ENCODE results near the gene RBP3. TPM values are rescaled to one million over a fixed set of nuclear protein-coding genes. Genes with fewer than 3 reads are reported as not detected.

RBP3 gene
- total RNA-seq, 1 experiment from 2014 or later = not detected

DNA sequence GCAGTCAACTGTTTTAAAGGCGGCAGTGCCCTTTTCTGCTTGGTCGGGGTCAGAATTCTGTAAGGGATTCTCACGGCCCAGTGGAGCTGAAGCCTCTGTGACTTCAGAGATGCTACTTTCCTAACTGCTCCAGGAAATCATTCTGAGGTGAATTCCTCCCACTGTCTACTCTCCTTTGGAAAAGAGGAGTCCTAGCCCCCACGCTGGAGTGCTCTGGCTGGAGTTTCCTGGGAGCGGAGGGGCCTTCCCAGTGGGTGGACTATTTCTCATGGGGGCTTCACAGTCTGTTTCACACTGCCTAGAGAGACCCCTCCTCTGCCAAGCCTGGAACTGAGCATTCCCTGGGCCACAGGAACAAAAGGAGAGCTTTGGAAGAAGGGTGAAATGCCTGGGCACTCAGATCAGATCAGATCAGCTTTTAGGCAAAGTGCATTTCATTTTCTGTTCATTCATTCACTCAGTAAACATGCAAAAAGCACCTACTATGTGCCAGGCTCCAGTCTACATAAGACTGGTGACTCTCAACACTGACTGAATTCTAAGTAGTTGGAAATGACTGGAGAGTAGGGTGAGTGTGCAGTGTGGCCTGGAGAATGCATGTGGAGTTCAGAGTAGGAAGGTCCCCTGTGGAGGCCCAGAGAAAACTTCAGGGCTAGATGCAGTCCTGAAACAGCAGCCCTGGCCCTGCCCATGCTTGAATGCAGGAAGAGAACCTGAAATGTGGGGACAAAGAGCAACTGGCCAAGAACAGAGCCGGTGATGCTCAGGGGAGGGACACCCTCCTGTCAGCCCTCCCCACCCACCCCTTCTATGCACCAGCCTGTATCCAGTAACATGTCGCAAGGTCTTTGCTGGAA lies 23.7 kb downstream of the RBP3 start:
- Histone ChIP-seq H3K36me3 (no peaks in the 10 kb centered on the region), H3K27me3 (no peaks in the 10 kb centered on the region), H3K9me3 (no peaks in the 10 kb centered on the region), H3K4me3 (no peak overlapping the region)
- DNase-seq = no peak

DNA sequence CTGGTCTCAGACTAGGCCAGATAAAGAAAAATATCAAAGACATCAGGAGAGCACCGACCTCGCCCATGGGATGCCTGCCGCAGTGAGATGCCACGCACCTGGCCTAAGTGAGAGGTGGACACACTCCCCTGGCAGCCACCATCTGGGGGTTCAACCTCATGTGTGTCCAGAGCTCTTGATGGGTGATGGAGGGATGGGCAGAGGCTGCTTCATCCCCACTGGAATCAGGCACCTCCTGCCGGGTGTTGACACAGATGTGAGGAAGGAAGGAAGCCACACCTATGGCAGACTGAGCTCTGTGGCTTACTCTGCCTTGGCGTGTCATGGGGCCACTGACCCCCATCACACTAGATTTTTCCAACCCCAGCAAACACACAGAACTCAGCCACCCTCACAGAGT lies 24.6 kb downstream of the RBP3 start:
- Histone ChIP-seq H3K27me3 (no peaks in the 10 kb centered on the region), H3K4me3 (no peak overlapping the region), H3K9me3 (no peaks in the 10 kb centered on the region), H3K36me3 (no peaks in the 10 kb centered on the region)
- DNase-seq = no peak

DNA sequence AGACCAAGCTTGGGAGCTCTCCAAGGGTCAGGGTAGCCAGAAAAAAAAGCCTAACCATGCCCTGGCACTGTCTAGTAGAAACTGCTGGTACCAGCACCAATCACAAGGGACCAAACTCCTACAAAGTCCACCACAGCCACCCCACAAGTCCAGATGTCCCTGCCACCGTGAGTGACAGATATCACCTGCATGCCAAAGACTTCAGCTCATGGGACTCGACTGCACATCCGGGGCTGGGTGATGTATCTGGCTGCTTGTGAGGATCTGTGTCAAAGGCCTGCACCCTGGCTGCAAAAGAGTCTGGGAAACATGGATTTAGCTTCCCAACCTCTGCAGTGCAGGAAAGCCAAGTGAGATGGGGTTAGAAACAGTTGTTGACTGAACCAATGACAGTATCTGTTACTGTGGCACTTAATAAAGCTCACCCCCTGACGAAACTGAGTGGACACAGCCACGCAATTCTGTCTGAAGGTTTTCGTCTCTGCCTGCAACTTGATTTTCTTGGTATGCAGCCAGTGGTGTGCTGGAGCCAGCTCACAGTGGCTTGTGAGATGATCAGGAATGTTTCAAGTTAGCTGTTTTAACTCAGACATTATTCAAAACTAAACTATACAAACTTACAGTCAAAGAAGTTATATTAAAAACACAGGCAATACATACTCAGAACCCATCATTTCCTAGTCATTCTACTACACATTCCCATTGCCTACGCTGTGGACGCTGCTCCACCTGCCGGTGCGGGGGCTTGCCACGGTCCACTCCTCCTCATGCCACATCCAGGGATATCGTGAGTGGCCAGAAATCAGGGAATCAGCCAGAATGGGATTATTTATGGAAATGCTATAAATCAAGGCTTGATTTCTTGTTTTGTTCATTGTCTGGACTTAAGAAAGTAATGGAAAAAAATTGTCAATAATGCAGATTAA lies 26.7 kb downstream of the RBP3 start:
- Histone ChIP-seq H3K27me3 (no peaks in the 10 kb centered on the region), H3K9me3 (no peaks in the 10 kb centered on the region), H3K36me3 (no peaks in the 10 kb centered on the region), H3K4me3 (no peak overlapping the region)
- peak; percentile 28 for DNase-seq

DNA sequence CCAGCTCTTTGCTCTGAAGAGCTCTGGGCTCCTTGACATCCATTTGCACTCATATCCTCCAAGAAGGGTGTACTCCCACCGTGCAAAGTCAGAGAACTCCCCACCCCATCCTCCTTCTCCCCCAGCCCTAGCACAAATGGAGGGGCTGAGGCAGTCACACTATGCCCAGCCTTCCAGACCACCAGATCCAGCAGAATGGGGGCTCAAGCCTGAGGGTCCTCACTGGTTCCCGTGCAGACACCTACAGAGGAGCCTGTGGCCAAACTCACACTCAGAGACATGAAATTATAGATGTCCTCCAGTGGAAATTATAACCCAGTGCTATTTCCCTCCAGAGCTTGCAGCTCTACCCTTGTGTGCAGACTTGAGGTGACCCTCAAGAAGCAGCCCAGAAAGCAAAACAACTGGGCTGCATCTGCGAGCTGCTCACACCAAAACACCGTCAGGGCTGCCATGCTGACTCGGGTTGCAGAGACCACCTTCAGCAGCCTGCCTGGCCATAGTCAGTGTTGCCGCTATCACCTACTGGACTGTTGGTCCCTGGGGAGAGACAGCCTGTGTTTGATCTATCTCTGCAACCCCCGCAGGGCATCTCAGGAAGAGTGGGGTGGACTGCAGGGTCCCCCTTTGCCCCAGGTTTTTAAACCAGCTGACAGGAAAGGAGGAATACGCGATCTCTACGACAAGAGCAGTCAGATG lies 28.5 kb downstream of the RBP3 start:
- H3K4me3 ChIP-seq = no peak overlapping the region
- no peaks in the 10 kb centered on the region for H3K36me3 ChIP-seq
- no peak for DNase-seq
- no peaks in the 10 kb centered on the region for H3K27me3 ChIP-seq
- no peaks in the 10 kb centered on the region for H3K9me3 ChIP-seq

DNA sequence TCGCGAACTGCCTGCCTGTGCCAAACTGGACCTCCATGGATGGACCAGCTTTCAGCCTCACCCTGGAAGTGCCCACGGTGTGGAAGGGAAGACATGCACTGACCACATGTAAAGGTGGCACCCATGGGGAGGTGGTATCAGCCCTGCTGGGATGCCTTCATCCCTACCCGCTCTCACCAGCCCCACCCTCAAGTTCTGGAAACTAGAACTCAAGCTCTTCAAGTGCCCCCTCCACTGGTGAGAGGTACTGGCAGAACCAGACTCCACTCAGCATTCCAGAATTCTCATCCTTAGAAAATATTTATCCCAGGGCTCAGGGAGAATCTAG lies 30.0 kb downstream of the RBP3 start:
- H3K9me3 ChIP-seq = no peaks in the 10 kb centered on the region
- no peak for DNase-seq
- H3K4me3 ChIP-seq = no peak overlapping the region
- no peaks in the 10 kb centered on the region for H3K27me3 ChIP-seq
- no peaks in the 10 kb centered on the region for H3K36me3 ChIP-seq

DNA sequence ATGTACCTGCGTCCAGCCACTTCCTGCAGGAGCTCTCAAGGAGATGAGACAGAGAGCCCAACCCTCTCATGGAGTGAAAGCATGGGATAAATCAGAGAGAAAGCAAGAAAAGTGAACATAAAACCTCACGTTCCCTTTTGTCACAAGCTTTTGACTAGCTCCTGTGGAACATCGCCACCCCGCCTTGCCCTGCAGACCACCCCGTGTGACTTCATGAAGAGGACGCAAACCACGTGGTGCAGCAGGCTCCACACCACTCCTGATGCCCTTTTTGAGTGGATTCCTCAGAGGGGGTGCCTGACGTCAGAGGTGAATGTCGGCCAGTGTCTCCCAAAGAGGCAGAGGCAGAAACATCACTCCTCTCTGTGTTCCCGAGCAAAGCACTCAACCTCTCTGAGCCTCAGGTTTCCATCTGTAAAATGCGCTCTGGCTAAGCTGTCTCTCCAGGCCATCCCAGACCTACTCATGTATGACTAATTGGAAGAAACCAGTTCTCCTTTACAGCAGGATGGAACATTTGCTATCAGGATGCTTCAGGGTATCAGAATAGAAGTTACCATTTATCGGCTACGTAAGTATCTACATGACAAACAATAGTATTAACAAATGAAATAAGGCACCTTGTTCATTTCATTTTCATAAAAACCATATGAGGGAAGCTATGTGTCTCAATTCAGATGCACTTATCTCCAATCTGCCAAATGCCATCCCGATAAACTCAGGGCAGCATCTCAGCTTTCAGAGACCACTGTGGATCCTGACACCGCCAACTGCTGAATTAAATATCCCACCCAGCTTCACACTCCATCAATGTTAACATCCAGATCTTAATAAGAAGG lies 30.7 kb downstream of the RBP3 start:
- no peaks in the 10 kb centered on the region for H3K9me3 ChIP-seq
- no peak overlapping the region for H3K4me3 ChIP-seq
- DNase-seq = no peak
- no peaks in the 10 kb centered on the region for H3K36me3 ChIP-seq
- H3K27me3 ChIP-seq = no peaks in the 10 kb centered on the region

DNA sequence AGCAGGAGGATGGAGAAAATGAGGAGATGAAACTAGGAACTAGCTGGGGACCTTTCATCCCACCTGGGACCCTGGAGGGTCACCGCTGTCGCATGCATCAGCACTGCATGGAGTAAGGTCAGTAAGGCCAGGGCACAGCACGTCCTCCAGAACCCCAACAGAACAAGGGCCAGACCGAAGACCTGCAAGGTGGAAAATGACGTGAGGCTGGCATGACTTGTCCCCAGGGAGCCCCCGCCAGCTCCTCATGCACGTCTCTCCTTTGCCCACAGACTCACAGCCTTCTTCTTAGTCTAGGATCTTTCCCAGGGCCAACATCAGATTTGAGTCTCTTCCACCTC lies 31.3 kb downstream of the RBP3 start:
- Histone ChIP-seq H3K36me3 (no peaks in the 10 kb centered on the region), H3K4me3 (no peak overlapping the region), H3K27me3 (no peaks in the 10 kb centered on the region), H3K9me3 (no peaks in the 10 kb centered on the region)
- DNase-seq = no peak

DNA sequence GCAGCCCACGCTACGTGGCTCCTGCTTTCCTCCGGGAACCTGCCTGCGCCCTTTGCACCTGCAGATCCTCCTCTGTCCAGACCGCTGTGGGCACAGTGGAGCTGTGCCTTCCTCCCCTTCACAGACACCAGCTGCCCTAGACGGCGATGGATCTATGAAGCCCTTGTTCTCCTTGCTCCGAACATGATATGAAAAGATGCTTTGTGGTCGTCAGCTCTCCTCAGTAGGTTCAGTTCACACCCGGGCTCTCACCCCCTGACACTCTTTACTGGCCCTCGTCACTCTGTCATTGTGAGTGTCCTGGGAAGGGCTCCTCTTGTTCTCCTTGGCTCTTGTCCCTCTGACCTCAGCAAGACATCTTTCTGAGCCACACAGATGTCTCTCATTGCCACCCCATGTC lies 31.7 kb downstream of the RBP3 start:
- Histone ChIP-seq H3K4me3 (no peak overlapping the region), H3K27me3 (no peaks in the 10 kb centered on the region), H3K36me3 (no peaks in the 10 kb centered on the region), H3K9me3 (no peaks in the 10 kb centered on the region)
- no peak for DNase-seq

DNA sequence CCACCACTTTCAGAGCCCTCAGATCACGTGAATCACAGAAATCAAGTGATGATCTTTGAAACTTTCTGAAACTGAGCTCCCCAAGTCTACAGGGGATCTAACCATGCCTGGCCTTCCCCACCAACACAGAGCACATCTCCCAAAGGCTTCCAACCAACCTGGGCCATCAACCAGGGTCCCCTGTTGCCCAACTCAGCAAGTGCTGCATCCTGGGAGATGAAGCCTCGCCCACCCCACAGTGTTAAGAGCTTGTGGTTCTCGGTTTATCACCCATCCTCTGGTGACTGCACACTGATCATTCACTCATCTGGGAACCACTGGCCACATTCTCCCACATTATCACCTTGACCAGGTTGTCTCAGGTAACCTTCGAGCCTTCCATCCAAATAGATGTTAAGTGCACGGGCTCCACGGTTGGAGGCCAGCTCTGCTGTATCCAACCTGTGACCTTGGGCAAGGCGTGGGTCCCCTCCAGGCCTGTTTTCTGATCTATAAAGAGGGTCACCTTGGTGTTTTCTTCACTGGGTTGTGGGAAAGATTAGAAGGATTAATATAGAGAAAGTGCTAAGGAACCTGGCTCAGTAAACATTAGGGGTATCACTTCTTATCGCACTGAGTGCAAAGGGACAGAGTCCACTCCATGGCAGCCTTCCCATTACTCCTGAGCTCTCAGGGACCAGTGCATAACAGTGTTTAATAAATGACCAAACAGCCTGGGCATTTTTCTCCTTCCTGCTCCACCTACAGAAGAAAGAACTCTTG lies 32.4 kb downstream of the RBP3 start:
- no peaks in the 10 kb centered on the region for H3K27me3 ChIP-seq

DNA sequence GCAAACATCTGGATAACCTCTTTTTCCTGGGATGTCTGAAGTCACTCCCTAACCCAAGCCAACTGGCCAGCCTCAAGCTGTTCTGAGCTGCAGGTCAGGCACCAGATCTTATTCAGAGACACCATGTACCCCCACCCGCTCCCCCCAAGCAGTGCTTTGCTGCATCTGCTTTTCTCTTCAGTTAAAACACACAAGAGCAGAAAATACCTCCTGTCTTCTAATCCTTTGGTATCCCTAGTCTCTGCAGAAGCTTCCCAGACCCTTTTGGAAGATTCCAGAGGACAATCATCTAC lies 32.9 kb downstream of the RBP3 start:
- peak; percentile 43 for DNase-seq
- Histone ChIP-seq H3K4me3 (no peak overlapping the region), H3K36me3 (no peaks in the 10 kb centered on the region), H3K27me3 (no peaks in the 10 kb centered on the region), H3K9me3 (no peaks in the 10 kb centered on the region)

More for the DNA sequence above, 32.4 kb downstream of the RBP3 start:
- Histone ChIP-seq H3K9me3 (no peaks in the 10 kb centered on the region), H3K4me3 (no peak overlapping the region), H3K36me3 (no peaks in the 10 kb centered on the region)
- no peak for DNase-seq

DNA sequence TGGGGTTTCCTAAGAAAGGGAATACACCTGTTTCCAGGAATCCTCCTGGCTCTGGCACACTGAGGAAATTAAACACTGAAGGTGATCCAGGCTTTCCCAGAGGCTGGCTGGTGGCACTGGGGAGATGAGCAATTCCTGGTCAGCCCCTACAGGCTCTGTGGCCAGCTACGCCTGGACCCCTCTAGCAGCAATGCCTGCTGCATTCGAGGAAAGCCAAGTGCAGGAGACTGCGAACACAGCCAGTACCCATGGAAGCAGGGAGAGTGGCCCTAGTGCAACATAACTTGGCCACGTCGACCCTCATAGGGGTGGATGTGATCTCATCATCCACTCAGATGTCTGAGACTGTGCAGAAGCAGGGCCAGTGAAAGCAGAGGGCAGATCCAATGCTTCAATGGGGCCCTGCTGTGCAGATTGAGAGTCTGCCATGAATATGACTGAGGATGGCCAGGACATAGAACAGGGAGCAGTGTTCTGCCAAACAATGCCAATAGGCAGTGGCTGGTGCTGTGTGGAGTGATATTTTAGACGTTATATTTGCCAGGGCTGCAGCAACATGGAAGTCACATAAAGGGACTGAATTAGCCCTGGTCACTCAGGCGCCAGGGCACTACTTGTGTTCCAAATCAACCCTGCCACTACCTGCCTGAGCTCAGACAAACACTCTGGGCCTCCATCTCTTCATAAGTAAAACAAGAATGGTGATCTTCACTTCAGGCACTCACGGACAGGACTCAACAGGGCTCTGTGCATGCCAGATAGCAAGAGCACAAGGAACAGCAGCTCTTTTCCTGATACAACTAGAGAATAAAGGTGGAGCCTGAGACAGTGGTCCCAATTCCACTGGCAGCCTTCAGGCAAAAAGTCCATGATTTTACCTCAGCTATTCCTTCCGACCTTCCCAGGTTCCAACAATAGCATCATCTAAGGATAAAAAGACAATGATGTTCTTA lies 33.5 kb downstream of the RBP3 start:
- DNase-seq = peak; percentile 46
- H3K4me3 ChIP-seq = no peak overlapping the region
- H3K36me3 ChIP-seq = no peaks in the 10 kb centered on the region
- H3K9me3 ChIP-seq = no peaks in the 10 kb centered on the region
- no peaks in the 10 kb centered on the region for H3K27me3 ChIP-seq

DNA sequence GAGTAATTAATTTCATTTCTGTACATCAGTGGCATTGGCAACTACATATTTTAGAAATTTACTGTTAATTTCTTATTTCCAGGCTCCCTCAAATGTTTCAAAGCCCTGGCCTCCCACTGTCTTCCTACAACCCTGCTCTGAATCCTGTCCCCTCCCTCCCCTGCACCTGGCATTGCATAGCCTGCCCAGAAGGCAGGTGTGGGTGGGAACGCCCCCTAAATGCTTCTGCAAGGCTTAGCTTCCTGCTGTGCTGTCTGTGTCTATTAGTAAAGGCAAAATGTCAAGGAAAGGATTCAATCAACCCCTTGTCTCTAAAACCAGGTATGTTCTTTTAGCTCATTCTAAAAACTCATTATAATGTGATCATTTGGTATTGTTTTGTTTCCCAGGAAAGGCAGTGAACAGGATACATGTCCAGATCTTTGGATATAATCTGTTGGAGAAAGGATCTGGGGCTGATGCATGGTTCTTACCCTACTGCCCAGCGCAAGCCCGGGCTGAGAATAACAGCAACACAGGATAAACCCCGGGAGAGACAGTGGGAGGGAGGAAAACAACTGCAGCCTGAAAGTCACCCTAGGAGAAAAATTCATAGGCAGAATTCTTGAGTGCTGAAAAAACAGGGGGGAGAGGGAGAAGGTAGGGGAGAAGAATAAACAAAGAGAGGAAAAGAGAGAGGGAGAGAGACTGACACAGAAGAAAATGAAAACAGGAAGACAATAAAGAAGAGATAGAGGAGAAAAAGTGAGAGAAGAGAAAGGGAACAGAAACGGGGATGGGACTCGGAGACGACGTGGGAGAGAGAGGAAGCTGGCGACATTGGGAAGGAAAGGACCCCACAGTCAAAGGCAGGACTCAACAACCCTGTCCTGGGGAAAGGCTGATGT lies 35.3 kb downstream of the RBP3 start:
- Histone ChIP-seq H3K4me3 (peak overlapping the region; percentile 63), H3K36me3 (no peaks in the 10 kb centered on the region), H3K9me3 (no peaks in the 10 kb centered on the region), H3K27me3 (no peaks in the 10 kb centered on the region)
- no peak for DNase-seq

DNA sequence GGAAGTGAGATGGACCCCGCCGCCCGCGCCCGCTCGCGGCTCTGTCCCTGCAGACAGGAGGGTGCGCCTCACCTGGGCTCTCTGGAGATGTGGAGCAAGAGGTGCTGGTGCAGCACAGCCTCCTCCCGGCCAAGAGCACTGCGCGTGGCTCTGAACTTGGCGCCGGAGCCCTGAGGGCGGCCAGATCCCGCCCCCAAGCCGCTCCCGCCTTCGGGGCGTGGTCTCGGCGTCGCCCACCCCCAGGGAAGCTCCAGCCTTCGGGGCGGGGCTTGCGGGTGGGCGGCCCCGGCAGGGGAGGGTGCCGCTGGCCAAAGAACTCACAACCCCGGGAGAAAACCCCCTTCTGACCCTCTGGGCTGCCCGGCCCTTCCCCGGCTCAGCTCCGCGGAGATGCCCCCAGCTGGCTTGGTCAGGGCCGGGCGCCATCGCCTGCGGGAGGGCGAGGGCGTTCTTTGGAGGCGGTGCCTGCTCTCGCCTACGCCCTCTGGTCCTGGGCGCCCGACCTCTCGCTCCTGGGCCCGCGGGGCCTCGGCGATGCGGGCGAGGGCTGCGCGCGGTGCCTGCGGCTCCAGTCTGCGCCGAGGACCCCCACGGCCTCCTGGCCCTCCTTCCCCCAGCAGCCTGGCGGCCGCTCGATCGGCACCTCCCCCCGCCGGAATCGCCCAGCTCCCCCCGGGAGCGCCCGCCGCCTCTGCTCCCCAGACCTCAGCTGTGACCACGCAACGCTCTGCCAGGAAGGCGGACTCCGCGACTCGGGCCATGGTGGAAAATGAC lies 36.2 kb downstream of the RBP3 start, which contains the start of gene ZNF488:
Gene ZNF488, minus strand, starts transcription at position 146 of the 774 bp plus-strand sequence. CDS start 15,464 bp downstream, outside the sequence.
- H3K36me3 ChIP-seq = no peaks in the 10 kb centered on the region
- DNase-seq = peak; percentile 84
- H3K9me3 ChIP-seq = no peaks in the 10 kb centered on the region
- no peaks in the 10 kb centered on the region for H3K27me3 ChIP-seq
- peak within 1 kb of the TSS; percentile 63 for H3K4me3 ChIP-seq
